Mucosa of rectum (tissue), 2 donors: ENCODE results near the gene WFDC5.

Source experiments
- H3K27ac ChIP-seq, 2 donors: one replicate each; pipeline ENCODE4 v1.7.0; 2013; ENCODE audit warnings: inconsistent platforms in 2 of 2, low read depth in 2 of 2, low read length in 2 of 2
- H3K27me3 ChIP-seq, 2 donors: one replicate each; pipeline ENCODE4 v1.7.0; 2013; ENCODE audit warnings: low read length in 2 of 2; ENCODE audit not compliant: control insufficient read depth in 2 of 2, insufficient read depth in 2 of 2
- H3K36me3 ChIP-seq, 2 donors: one replicate each; pipeline ENCODE4 v1.7.0; 2013; ENCODE audit warnings: low read length in 2 of 2; ENCODE audit not compliant: control insufficient read depth in 2 of 2, insufficient read depth in 2 of 2
- H3K4me1 ChIP-seq, 2 donors: one replicate each; pipeline ENCODE4 v1.7.0; 2013; ENCODE audit warnings: low read length in 2 of 2, mild to moderate bottlenecking in 1 of 2; ENCODE audit not compliant: control insufficient read depth in 2 of 2, insufficient read depth in 2 of 2
- H3K4me3 ChIP-seq, 2 donors: one replicate each; pipeline ENCODE4 v1.7.0; 2013; ENCODE audit warnings: low read length in 2 of 2
- H3K9ac ChIP-seq, 2 donors: one replicate each; pipeline ENCODE4 v1.7.0; 2013; ENCODE audit warnings: low read length in 2 of 2, low read depth in 1 of 2, mild to moderate bottlenecking in 1 of 2
- H3K9me3 ChIP-seq, 2 donors: one replicate each; pipeline ENCODE4 v1.7.0; 2013; ENCODE audit warnings: low read length in 2 of 2; ENCODE audit not compliant: control insufficient read depth in 2 of 2
- donor health status: healthy.
- donor health status: Normal muscosa, but diverticular disease.

The WFDC5 gene

GRCh38 chr20:45080867-45081624 is 33.9 kb downstream of the WFDC5 start:
- H3K4me3 ChIP-seq: no peak overlapping the region
- H3K9me3 ChIP-seq: peaks cover 4 to 5% of the 10 kb centered on the region in 2 donors
- H3K27ac ChIP-seq: no peak overlapping the region
- no peaks in the 10 kb centered on the region for H3K27me3 ChIP-seq
- H3K9ac ChIP-seq: no peak overlapping the region
- no peaks in the 10 kb centered on the region for H3K4me1 ChIP-seq
- peaks cover 28 to 39% of the 10 kb centered on the region in 2 donors for H3K36me3 ChIP-seq

DNA sequence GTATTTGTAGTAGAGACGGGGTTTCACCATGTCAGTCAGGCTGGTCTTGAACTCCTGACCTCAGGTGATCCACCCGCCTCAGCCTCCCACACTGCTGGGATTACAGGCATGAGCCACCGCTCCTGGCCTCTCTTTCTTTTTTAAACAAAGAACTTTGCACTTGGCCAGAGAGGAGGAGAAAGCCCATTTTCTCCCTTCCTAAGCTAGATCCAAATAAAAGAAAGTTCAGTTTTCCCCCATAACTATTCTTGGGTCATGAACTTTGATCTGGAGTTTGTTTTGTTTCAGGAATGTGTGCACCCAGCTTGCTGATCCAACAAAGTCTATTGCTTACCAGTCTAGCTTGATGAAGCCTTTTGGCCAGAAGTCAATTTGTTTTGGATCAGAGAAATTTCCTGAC is 37.4 kb downstream of the WFDC5 start:
- Histone ChIP-seq H3K9me3 (peaks cover 3% of the 10 kb centered on the region in 2 donors), H3K4me1 (no peaks in the 10 kb centered on the region), H3K4me3 (no peak overlapping the region), H3K27ac (no peak overlapping the region), H3K9ac (no peak overlapping the region), H3K36me3 (peaks cover 45 to 58% of the 10 kb centered on the region in 2 donors), H3K27me3 (no peaks in the 10 kb centered on the region)

GRCh38 chr20:45073221-45073620 is 41.8 kb downstream of the WFDC5 start:
- Histone ChIP-seq H3K36me3 (peaks cover 28 to 39% of the 10 kb centered on the region in 2 donors), H3K4me1 (no peaks in the 10 kb centered on the region), H3K9me3 (no peaks in the 10 kb centered on the region), H3K4me3 (no peak overlapping the region), H3K27ac (no peak overlapping the region), H3K27me3 (no peaks in the 10 kb centered on the region), H3K9ac (no peak overlapping the region)

DNA sequence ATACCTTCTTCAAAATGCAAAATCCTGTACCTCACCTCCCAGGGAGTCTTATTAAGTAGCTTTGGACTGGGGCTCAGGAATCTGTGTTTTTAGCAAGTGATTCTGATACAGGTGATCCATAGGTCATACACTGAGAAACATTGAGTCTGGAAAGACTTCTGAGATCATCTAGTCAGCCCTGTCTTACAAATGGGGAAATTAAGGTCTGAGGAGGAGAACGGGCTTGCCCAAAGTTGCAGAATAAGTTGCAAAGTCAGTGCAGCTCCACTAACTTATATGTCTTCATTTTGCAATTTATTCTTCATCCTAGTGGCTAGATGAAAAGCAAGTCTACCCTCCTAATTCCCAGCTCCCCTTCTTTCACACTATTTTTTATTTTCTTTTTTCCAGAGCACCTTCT is 42.9 kb downstream of the WFDC5 start:
- no peaks in the 10 kb centered on the region for H3K9me3 ChIP-seq
- H3K27me3 ChIP-seq: no peaks in the 10 kb centered on the region
- H3K27ac ChIP-seq: no peak overlapping the region
- H3K4me1 ChIP-seq: no peaks in the 10 kb centered on the region
- no peak overlapping the region for H3K4me3 ChIP-seq
- H3K36me3 ChIP-seq: peaks cover 27 to 48% of the 10 kb centered on the region in 2 donors
- no peak overlapping the region for H3K9ac ChIP-seq

- no peak overlapping the region for H3K9ac ChIP-seq
- H3K4me3 ChIP-seq: no peak overlapping the region
- no peaks in the 10 kb centered on the region for H3K9me3 ChIP-seq
- peaks cover 17 to 42% of the 10 kb centered on the region in 2 donors for H3K36me3 ChIP-seq
- H3K27ac ChIP-seq: no peak overlapping the region
- H3K4me1 ChIP-seq: no peaks in the 10 kb centered on the region
- no peaks in the 10 kb centered on the region for H3K27me3 ChIP-seq
Observed at GRCh38 chr20:45070932-45071632, 43.9 kb downstream of the WFDC5 start.

GRCh38 chr20:45069261-45069660 is 45.7 kb downstream of the WFDC5 start:
- no peak overlapping the region for H3K9ac ChIP-seq
- no peak overlapping the region for H3K27ac ChIP-seq
- H3K4me1 ChIP-seq: no peaks in the 10 kb centered on the region
- no peaks in the 10 kb centered on the region for H3K9me3 ChIP-seq
- H3K4me3 ChIP-seq: no peak overlapping the region
- no peaks in the 10 kb centered on the region for H3K27me3 ChIP-seq
- H3K36me3 ChIP-seq: peaks cover 4 to 24% of the 10 kb centered on the region in 2 donors

- no peak overlapping the region for H3K27ac ChIP-seq
- H3K9me3 ChIP-seq: no peaks in the 10 kb centered on the region
- no peak overlapping the region for H3K4me3 ChIP-seq
- no peaks in the 10 kb centered on the region for H3K27me3 ChIP-seq
- H3K9ac ChIP-seq: no peak overlapping the region
- H3K36me3 ChIP-seq: peaks cover 0 to 17% of the 10 kb centered on the region in 2 donors
- no peaks in the 10 kb centered on the region for H3K4me1 ChIP-seq
Observed at GRCh38 chr20:45067558-45067957, 47.4 kb downstream of the WFDC5 start.

GRCh38 chr20:45067087-45067486 is 47.9 kb downstream of the WFDC5 start:
- H3K4me3 ChIP-seq: no peak overlapping the region
- no peaks in the 10 kb centered on the region for H3K27me3 ChIP-seq
- no peaks in the 10 kb centered on the region for H3K9me3 ChIP-seq

GRCh38 chr20:45066372-45066771 is 48.6 kb downstream of the WFDC5 start:
- Histone ChIP-seq H3K27me3 (no peaks in the 10 kb centered on the region), H3K9me3 (no peaks in the 10 kb centered on the region), H3K9ac (no peak overlapping the region), H3K4me1 (no peaks in the 10 kb centered on the region), H3K36me3 (peaks cover 0 to 17% of the 10 kb centered on the region in 2 donors), H3K4me3 (no peak overlapping the region), H3K27ac (no peak overlapping the region)

More at GRCh38 chr20:45067087-45067486, 47.9 kb downstream of the WFDC5 start:
- Histone ChIP-seq H3K36me3 (peaks cover 0 to 17% of the 10 kb centered on the region in 2 donors), H3K9ac (no peak overlapping the region), H3K4me1 (no peaks in the 10 kb centered on the region), H3K27ac (no peak overlapping the region)

DNA sequence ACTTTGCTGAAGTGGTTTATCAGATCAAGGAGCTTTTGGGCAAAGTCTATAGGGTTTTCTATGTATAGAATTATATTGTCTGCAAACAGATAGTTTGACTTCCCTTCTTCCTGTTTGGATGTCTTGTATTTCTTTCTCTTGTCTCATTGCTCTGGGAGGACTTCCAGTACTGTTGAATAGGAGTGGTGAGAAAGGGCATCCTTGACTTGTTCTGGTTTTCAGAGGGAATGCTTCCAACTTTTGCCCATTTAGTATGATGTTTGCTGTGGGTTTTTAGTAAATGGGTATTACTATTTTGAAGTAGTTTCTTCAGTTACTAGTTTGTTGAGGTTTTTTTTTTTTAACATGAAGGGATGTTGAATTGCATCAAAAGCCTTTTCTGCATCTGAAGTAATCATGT is 50.2 kb downstream of the WFDC5 start:
- H3K27ac ChIP-seq: no peak overlapping the region
- H3K4me3 ChIP-seq: no peak overlapping the region
- H3K36me3 ChIP-seq: peaks cover 0 to 17% of the 10 kb centered on the region in 2 donors
- H3K9ac ChIP-seq: no peak overlapping the region
- H3K27me3 ChIP-seq: no peaks in the 10 kb centered on the region
- H3K4me1 ChIP-seq: no peaks in the 10 kb centered on the region
- H3K9me3 ChIP-seq: no peaks in the 10 kb centered on the region
